GM12874 (cell line): Measurements from ENCODE around the gene SLC25A4.

Source experiments
- CTCF ChIP-seq: IDR thresholded peaks from 2 replicates; pipeline ENCODE4 v1.5.1; 2011; ENCODE audit warnings: low read depth, mild to moderate bottlenecking, control low read depth, low read length, moderate library complexity; ENCODE audit not compliant: insufficient read depth

SLC25A4 gene

GRCh38 chr4:185138161-185138560 lies 4.9 kb upstream of the SLC25A4 start:
- no peak for TF ChIP-seq CTCF

- TF ChIP-seq CTCF, result no peak
Observed at GRCh38 chr4:185139736-185140135, 3.3 kb upstream of the SLC25A4 start.

- TF ChIP-seq CTCF, result no peak
Observed at GRCh38 chr4:185141777-185142176, 1.3 kb upstream of the SLC25A4 start.

- no peak for TF ChIP-seq CTCF
Observed at GRCh38 chr4:185142564-185142911, 528 bp upstream of the SLC25A4 start.

- no peak for TF ChIP-seq CTCF
Observed at GRCh38 chr4:185143601-185143969, 519 bp downstream of the SLC25A4 start.

- no peak for TF ChIP-seq CTCF
Observed at GRCh38 chr4:185144601-185145240, 1.7 kb downstream of the SLC25A4 start.

- TF ChIP-seq CTCF, result no peak
Observed at GRCh38 chr4:185145572-185145971, 2.5 kb downstream of the SLC25A4 start.
